Suprapubic skin (tissue), 4 donors: ENCODE data around the gene PTHLH. TPM values are rescaled to one million over a fixed set of nuclear protein-coding genes. Genes with fewer than 3 reads are reported as not detected.

Source experiments
- DNase-seq, 2 donors: peaks; one replicate each; pipeline ENCODE4 v3.0.0-alpha.2; 2019; ENCODE audit warnings: low spot score in 2 of 2
- H3K27ac ChIP-seq: fragments of 200-600 bp; sonication (generic); one replicate; pipeline ENCODE4 v1.5.1; 2019
- H3K27me3 ChIP-seq: fragments of 200-600 bp; sonication (generic); one replicate; pipeline ENCODE4 v1.5.1; 2019
- H3K36me3 ChIP-seq: fragments of 200-600 bp; sonication (generic); one replicate; pipeline ENCODE4 v1.5.1; 2019
- H3K4me1 ChIP-seq: fragments of 200-600 bp; sonication (generic); one replicate; pipeline ENCODE4 v1.5.1; 2019
- H3K4me3 ChIP-seq: fragments of 200-600 bp; sonication (generic); one replicate; pipeline ENCODE4 v1.5.1; 2019; ENCODE audit warnings: mild to moderate bottlenecking
- H3K9me3 ChIP-seq: fragments of 200-600 bp; sonication (generic); one replicate; pipeline ENCODE4 v1.5.1; 2019
- EP300 ChIP-seq: sonication (generic); formaldehyde crosslinking; IDR thresholded peaks from one replicate; pipeline ENCODE4 v1.6.1; 2017; ENCODE audit warnings: antibody characterized with exemption
- POLR2A ChIP-seq, 2 donors: fragments of 450-650 bp; IDR thresholded peaks; one replicate each; pipeline ENCODE4 v1.6.1; 2017; ENCODE audit warnings: antibody characterized with exemption in 2 of 2, mild to moderate bottlenecking in 2 of 2, moderate library complexity in 2 of 2
- POLR2AphosphoS5 ChIP-seq, 3 donors: sonication (generic); formaldehyde crosslinking; IDR thresholded peaks; one replicate each; pipeline ENCODE4 v1.6.1; 2017; ENCODE audit warnings: antibody characterized with exemption in 3 of 3
- WGBS: methylation state at CpG from one replicate; pipeline ENCODE4 v1.1.5; 2018; 5-methylcytosine and 5-hydroxymethylcytosine counted together
- total RNA-seq, 4 donors: library from RNA; depleted of rRNA; stranded (reverse); fragments of >200 nt; gene quantifications; one replicate each; pipeline ENCODE4 v1.1.0, GENCODE V29; 2016
- TF ChIP-seq, protein P1 (sequence below), 2 donors: fragments of 200-600 bp in 1 of 2; fragments of 450-650 bp in 1 of 2; sonication (generic) in 1 of 2; IDR thresholded peaks; one replicate each; pipeline ENCODE4 v1.5.1; 2016 to 2019; ENCODE audit warnings: antibody characterized with exemption in 2 of 2, mild to moderate bottlenecking in 1 of 2, moderate library complexity in 1 of 2

PTHLH gene
- total RNA-seq, 4 donors from 2014 or later, result 1.1 to 2.0 TPM; not detected in 2

DNA sequence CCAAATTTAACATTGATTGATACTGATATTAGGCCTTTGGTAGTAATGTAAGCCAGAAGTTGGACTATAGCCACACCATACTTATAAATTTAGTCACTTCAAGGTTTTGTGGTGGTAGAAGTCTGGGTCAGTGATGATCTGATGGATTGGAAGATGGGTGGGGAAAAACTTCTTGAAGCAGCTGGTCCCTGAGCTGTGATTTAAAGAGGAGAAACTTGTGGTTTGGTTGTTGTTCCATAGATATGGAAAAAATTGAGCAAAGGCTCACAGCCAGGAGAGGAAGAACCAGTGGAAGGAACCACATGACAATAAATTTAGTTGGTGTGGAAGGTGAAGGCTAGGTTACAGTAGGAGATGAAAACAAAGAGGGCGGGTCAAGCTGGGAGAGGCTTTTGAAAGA lies 26.1 kb downstream of the PTHLH start:
- H3K4me1 ChIP-seq, result no peaks in the 10 kb centered on the region
- TF ChIP-seq POLR2A (IDR thresholded peaks at IDR 0.05) (no peak), POLR2AphosphoS5 (IDR thresholded peaks at IDR 0.05) (no peak), EP300 (no peak)
- TF ChIP-seq, protein P1, sequence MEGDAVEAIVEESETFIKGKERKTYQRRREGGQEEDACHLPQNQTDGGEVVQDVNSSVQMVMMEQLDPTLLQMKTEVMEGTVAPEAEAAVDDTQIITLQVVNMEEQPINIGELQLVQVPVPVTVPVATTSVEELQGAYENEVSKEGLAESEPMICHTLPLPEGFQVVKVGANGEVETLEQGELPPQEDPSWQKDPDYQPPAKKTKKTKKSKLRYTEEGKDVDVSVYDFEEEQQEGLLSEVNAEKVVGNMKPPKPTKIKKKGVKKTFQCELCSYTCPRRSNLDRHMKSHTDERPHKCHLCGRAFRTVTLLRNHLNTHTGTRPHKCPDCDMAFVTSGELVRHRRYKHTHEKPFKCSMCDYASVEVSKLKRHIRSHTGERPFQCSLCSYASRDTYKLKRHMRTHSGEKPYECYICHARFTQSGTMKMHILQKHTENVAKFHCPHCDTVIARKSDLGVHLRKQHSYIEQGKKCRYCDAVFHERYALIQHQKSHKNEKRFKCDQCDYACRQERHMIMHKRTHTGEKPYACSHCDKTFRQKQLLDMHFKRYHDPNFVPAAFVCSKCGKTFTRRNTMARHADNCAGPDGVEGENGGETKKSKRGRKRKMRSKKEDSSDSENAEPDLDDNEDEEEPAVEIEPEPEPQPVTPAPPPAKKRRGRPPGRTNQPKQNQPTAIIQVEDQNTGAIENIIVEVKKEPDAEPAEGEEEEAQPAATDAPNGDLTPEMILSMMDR (IDR thresholded peaks at IDR 0.05), result no peak
- 100% methylated on average over 1 of the region's 1 CpG for WGBS
- H3K27me3 ChIP-seq, result no peaks in the 10 kb centered on the region
- no peaks in the 10 kb centered on the region for H3K36me3 ChIP-seq
- DNase-seq, result no peak
- no peak overlapping the region for H3K27ac ChIP-seq
- H3K9me3 ChIP-seq, result no peaks in the 10 kb centered on the region
- no peak overlapping the region for H3K4me3 ChIP-seq

GRCh38 chr12:27940756-27941402 lies 31.7 kb downstream of the PTHLH start:
- Histone ChIP-seq H3K4me1 (no peaks in the 10 kb centered on the region), H3K36me3 (no peaks in the 10 kb centered on the region), H3K27ac (no peak overlapping the region), H3K9me3 (no peaks in the 10 kb centered on the region), H3K4me3 (no peak overlapping the region), H3K27me3 (no peaks in the 10 kb centered on the region)
- peak; percentile 69 to 82 for DNase-seq
- TF ChIP-seq POLR2AphosphoS5 (IDR thresholded peaks at IDR 0.05), result no peak
- no peak for TF ChIP-seq POLR2A (IDR thresholded peaks at IDR 0.05)
- TF ChIP-seq, protein P1 (IDR thresholded peaks at IDR 0.05), result peak; percentile 53 to 72
- TF ChIP-seq EP300, result no peak
- WGBS, result 34% methylated on average over 4 of the region's 4 CpGs

DNA sequence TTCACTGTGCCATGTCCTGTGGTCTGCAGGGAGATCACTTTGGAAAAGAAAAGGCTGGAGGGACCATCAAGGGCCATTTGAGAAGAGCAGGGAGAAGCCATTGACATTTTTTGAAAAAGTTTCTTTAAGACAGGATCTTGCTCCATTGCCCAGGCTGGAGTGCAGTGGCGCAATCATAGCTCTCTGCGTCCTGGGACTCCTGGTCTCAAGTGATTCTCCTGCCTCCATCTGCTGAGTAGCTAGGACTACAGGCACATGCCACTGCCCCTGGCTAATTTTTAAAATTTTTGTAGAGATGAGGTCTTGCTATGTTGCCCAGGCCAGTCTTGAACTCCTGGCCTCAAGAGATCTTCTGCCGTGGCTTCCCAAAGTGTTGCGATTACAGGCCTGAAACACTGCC lies 32.3 kb downstream of the PTHLH start:
- Histone ChIP-seq H3K9me3 (no peaks in the 10 kb centered on the region), H3K4me1 (no peaks in the 10 kb centered on the region), H3K4me3 (no peak overlapping the region), H3K27me3 (no peaks in the 10 kb centered on the region), H3K36me3 (no peaks in the 10 kb centered on the region), H3K27ac (no peak overlapping the region)
- TF ChIP-seq EP300 (no peak), POLR2AphosphoS5 (IDR thresholded peaks at IDR 0.05) (no peak), POLR2A (IDR thresholded peaks at IDR 0.05) (no peak)
- TF ChIP-seq, protein P1 (IDR thresholded peaks at IDR 0.05), result no peak
- WGBS, result 97% methylated on average over 4 of the region's 4 CpGs
- DNase-seq, result no peak

DNA sequence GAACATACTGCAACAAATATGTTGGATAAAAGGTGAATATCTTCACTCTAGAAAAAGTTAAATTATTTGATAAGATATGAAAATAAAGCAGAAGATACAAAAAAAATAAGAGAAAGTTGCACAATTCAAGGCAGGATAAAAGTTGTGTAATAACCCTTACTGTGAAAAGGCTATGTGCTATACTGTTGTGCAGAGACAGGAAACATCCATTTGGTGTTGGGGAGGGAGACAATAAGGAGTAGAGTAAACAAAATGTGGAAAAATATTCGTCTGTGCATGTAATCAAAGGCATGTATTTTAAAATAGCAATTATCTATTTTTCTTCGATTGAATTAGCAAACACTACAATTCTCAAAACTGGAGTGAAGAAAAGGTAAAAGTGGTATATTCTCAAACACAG lies 34.8 kb downstream of the PTHLH start:
- Histone ChIP-seq H3K9me3 (no peaks in the 10 kb centered on the region), H3K4me1 (no peaks in the 10 kb centered on the region), H3K27me3 (no peaks in the 10 kb centered on the region), H3K27ac (no peak overlapping the region), H3K36me3 (no peaks in the 10 kb centered on the region), H3K4me3 (no peak overlapping the region)
- WGBS, result 59% methylated on average over 2 of the region's 2 CpGs
- no peak for DNase-seq
- no peak for TF ChIP-seq EP300
- no peak for TF ChIP-seq POLR2A (IDR thresholded peaks at IDR 0.05)

DNA sequence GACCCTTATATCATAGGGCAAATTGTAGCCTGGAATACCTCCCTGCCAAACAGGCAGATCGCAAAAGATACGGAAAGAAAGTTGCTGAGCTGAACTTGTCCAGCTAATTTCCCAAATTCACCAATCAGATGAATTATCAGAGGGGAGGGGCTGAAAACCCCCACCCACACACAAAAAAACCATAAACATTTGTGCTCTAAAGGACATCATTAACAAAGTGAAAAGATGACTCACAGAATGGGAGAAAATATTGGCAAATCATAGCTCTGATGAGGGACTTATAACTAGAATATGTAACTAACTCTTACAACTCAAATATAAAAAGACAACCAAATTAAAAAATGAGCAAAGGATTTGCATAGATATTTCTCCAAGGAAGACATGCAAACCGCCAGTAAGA lies 36.3 kb downstream of the PTHLH start:
- no peaks in the 10 kb centered on the region for H3K4me1 ChIP-seq
- no peak overlapping the region for H3K4me3 ChIP-seq
- H3K36me3 ChIP-seq, result no peaks in the 10 kb centered on the region
- 53% methylated on average over 3 of the region's 3 CpGs for WGBS
- H3K9me3 ChIP-seq, result no peaks in the 10 kb centered on the region
- DNase-seq, result no peak
- H3K27me3 ChIP-seq, result no peaks in the 10 kb centered on the region
- TF ChIP-seq, protein P1 (IDR thresholded peaks at IDR 0.05), result no peak
- TF ChIP-seq POLR2A (IDR thresholded peaks at IDR 0.05) (no peak), POLR2AphosphoS5 (IDR thresholded peaks at IDR 0.05) (no peak), EP300 (no peak)
- H3K27ac ChIP-seq, result no peak overlapping the region

DNA sequence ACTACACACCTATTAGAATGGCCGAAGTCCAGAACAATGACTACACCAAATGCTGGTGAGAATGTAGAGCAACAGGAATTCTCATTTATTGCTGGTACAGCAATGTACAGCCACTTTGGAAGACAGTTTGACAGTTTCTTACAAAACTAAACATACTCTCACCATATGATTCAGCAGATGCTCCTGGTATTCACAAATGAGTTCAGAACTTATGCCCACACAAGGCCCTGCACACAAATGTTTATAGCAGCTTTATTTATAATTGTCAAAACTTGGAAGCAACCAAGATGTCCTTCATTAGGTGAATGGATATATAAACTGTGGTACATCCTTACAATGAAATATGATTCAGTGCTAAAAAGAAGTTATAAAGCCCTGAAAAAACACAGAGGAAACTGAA lies 38.3 kb downstream of the PTHLH start:
- 100% methylated on average over 1 of the region's 1 CpG for WGBS
- no peaks in the 10 kb centered on the region for H3K36me3 ChIP-seq
- TF ChIP-seq EP300, result no peak
- TF ChIP-seq POLR2A (IDR thresholded peaks at IDR 0.05), result no peak
- TF ChIP-seq, protein P1 (IDR thresholded peaks at IDR 0.05), result no peak
- no peak for TF ChIP-seq POLR2AphosphoS5 (IDR thresholded peaks at IDR 0.05)
- no peak overlapping the region for H3K27ac ChIP-seq
- H3K27me3 ChIP-seq, result no peaks in the 10 kb centered on the region
- DNase-seq, result no peak
- no peak overlapping the region for H3K4me3 ChIP-seq
- H3K9me3 ChIP-seq, result no peaks in the 10 kb centered on the region
- H3K4me1 ChIP-seq, result no peaks in the 10 kb centered on the region
